ENCODE data around the gene TMEM131L. TPM values are rescaled to one million over a fixed set of nuclear protein-coding genes. Genes with fewer than 3 reads are reported as not detected.

The TMEM131L gene
- total RNA-seq, 1 donor from 2014 or later = 14.1 TPM

DNA sequence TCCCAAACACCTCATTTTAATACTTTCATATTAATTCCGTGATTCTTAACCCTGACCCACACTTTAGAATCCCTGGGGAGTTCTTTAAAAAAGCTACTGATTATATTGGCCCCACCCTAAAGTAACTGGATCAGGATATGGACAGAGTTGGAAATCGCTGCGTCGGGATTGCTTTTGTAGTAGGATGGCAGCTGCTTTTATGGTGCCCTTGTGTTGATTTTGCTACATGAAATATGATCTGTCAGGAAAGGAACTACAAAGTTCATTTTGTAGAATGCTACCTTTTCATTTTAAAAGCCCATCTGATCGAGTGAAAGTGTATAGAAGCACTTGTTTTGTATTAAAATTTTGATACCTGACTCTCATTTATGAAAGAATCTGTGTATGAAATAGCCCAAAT lies 43.6 kb downstream of the TMEM131L start:
- DNase-seq = no peak
- no peak for ATAC-seq
- H3K27me3 ChIP-seq = no peaks in the 10 kb centered on the region
- H3K4me1 ChIP-seq = peaks cover 6% of the 10 kb centered on the region
- H3K36me3 ChIP-seq = no peaks in the 10 kb centered on the region
- H3K9me3 ChIP-seq = no peaks in the 10 kb centered on the region
- no peak overlapping the region for H3K4me3 ChIP-seq
- intact Hi-C loops (cut with DNase I) = no loop called here
- H3K27ac ChIP-seq = no peak overlapping the region
- TF ChIP-seq, protein P1, sequence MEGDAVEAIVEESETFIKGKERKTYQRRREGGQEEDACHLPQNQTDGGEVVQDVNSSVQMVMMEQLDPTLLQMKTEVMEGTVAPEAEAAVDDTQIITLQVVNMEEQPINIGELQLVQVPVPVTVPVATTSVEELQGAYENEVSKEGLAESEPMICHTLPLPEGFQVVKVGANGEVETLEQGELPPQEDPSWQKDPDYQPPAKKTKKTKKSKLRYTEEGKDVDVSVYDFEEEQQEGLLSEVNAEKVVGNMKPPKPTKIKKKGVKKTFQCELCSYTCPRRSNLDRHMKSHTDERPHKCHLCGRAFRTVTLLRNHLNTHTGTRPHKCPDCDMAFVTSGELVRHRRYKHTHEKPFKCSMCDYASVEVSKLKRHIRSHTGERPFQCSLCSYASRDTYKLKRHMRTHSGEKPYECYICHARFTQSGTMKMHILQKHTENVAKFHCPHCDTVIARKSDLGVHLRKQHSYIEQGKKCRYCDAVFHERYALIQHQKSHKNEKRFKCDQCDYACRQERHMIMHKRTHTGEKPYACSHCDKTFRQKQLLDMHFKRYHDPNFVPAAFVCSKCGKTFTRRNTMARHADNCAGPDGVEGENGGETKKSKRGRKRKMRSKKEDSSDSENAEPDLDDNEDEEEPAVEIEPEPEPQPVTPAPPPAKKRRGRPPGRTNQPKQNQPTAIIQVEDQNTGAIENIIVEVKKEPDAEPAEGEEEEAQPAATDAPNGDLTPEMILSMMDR (IDR thresholded peaks at IDR 0.05) = no peak

DNA sequence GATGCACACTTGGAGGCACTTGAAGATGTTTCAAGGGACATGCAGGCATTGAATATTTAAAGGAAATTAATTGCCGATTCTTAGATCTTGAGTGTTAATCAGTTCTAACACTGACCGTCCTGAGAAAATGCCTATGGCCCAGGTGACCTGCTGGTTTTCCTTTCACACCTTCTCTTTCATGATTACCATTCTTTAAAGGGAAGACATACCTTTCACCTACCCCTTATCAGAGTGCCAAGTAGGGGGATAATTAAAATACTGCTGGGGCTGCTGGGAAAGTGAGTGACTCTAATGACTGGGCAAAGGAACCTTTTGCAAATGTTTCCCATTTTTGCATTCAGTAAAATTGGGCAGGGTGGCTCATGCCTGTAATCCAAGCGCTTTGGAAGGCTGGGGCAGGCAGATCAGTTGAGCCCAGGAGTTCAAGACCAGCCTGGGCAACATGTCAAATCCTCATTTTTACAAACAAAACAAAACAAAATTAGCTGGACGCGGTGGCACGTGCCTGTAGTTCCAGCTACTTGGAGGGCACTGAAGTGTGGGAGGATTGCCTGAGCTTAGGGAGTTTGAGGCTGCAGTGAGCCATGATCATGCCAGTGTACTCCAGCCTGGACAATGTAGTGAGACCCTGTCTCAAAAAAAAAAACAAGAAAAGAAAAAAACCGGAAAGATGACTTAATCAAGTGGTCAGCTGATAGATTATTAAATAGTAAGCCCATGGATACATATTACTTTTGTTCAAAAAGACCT lies 44.3 kb downstream of the TMEM131L start:
- no peak overlapping the region for H3K4me3 ChIP-seq
- H3K27me3 ChIP-seq = no peaks in the 10 kb centered on the region
- ATAC-seq = no peak
- DNase-seq = no peak
- intact Hi-C loops (cut with DNase I) = no loop called here
- H3K4me1 ChIP-seq = peaks cover 6% of the 10 kb centered on the region
- H3K9me3 ChIP-seq = no peaks in the 10 kb centered on the region
- H3K27ac ChIP-seq = no peak overlapping the region
- TF ChIP-seq, protein P1 (IDR thresholded peaks at IDR 0.05) = no peak
- H3K36me3 ChIP-seq = no peaks in the 10 kb centered on the region

GRCh38 chr4:153511104-153511503 lies 44.9 kb downstream of the TMEM131L start:
- DNase-seq = no peak
- Histone ChIP-seq H3K4me3 (no peak overlapping the region), H3K27ac (no peak overlapping the region), H3K36me3 (no peaks in the 10 kb centered on the region), H3K27me3 (no peaks in the 10 kb centered on the region), H3K9me3 (no peaks in the 10 kb centered on the region), H3K4me1 (peaks cover 6% of the 10 kb centered on the region)
- TF ChIP-seq, protein P1 (IDR thresholded peaks at IDR 0.05) = no peak
- ATAC-seq = no peak
- intact Hi-C loops (cut with DNase I) = no loop called here

DNA sequence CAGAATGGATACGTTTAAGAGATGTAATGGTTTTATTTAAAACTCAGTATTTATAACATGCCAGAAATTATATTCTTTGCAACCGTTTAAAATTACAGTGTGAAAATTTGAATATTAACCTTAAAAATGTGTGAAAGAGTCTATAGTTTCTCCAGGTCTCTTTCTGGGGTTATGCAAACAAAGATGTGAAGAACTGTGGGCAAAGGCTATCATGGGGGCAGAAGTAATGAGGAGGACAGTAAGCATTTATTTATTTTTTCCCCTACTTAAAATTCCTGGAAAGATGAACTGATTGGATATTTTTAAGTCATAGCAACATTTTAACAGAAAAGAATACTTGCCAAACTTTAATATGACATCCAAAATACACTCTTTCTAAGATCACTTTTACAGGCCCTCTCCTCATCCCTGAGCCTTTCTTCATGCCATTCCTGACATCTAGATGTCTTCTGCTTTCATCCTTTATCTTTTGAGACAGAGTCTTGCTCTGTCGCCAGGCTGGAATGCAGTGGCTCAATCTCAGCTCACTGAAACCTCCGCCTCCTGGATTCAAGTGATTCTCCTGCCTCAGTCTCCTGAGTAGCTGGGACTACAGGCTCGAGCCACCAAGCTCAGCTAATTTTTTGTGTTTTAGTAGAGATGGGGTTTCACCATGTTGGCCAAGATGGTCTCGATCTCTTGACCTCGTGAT lies 46.1 kb downstream of the TMEM131L start:
- H3K9me3 ChIP-seq = no peaks in the 10 kb centered on the region
- H3K36me3 ChIP-seq = no peaks in the 10 kb centered on the region
- H3K4me3 ChIP-seq = no peak overlapping the region
- no peaks in the 10 kb centered on the region for H3K27me3 ChIP-seq
- ATAC-seq (no peak), DNase-seq (no peak)
- H3K4me1 ChIP-seq = peaks cover 6% of the 10 kb centered on the region
- TF ChIP-seq, protein P1 (IDR thresholded peaks at IDR 0.05) = no peak
- H3K27ac ChIP-seq = no peak overlapping the region
- intact Hi-C loops (cut with DNase I) = no loop called here

GRCh38 chr4:153512952-153513500 lies 46.9 kb downstream of the TMEM131L start:
- Histone ChIP-seq H3K4me3 (no peak overlapping the region), H3K4me1 (peaks cover 6% of the 10 kb centered on the region), H3K27ac (no peak overlapping the region), H3K36me3 (no peaks in the 10 kb centered on the region), H3K9me3 (no peaks in the 10 kb centered on the region), H3K27me3 (no peaks in the 10 kb centered on the region)
- ATAC-seq = no peak
- TF ChIP-seq, protein P1 (IDR thresholded peaks at IDR 0.05) = no peak
- no peak for DNase-seq
- intact Hi-C loops (cut with DNase I) = no loop called here
